ENCODE data around the gene ACOXL.

DNA sequence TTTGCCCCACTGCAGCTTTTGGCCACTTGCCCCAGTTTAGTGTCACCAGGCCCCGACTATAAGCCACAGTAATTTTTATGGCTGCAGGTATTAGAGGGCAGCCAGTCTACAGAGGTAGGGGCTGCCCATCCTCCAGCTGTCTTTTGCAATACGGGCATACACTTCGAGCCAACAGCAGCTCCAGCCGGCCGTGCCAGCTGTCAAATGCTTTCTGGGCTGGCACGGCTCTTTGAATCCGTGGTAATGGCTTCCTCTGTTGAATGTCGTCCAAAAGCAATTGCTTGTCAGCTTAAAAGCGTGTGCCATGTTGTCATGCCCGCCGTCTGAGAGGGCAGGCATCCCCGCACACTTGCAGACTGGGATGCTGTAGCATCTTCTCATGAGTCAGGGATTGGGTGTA is 429.6 kb downstream of the ACOXL start:
- TF ChIP-seq, protein P1, sequence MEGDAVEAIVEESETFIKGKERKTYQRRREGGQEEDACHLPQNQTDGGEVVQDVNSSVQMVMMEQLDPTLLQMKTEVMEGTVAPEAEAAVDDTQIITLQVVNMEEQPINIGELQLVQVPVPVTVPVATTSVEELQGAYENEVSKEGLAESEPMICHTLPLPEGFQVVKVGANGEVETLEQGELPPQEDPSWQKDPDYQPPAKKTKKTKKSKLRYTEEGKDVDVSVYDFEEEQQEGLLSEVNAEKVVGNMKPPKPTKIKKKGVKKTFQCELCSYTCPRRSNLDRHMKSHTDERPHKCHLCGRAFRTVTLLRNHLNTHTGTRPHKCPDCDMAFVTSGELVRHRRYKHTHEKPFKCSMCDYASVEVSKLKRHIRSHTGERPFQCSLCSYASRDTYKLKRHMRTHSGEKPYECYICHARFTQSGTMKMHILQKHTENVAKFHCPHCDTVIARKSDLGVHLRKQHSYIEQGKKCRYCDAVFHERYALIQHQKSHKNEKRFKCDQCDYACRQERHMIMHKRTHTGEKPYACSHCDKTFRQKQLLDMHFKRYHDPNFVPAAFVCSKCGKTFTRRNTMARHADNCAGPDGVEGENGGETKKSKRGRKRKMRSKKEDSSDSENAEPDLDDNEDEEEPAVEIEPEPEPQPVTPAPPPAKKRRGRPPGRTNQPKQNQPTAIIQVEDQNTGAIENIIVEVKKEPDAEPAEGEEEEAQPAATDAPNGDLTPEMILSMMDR (conservative IDR thresholded peaks at IDR 0.05 in 1 of 2, IDR thresholded peaks at IDR 0.05 in 1 of 2; ENCODE audit: extremely low read depth in 1 of 2, insufficient read depth in 1 of 2, low read depth in 1 of 2, low read length in 2 of 2) = no peak
- no peak for TF ChIP-seq EZH2 (IDR thresholded peaks at IDR 0.05; ENCODE audit: borderline replicate concordance, low read length)

Measured in mammary epithelial cell (primary cell).